Tibial artery (tissue), 4 donors: ENCODE results near the gene MINDY4.

Experiments used
- DNase-seq, 2 donors: peaks; one replicate each; pipeline ENCODE4 v3.0.0-alpha.2; 2019
- H3K27ac ChIP-seq, 2 donors: fragments of 200-600 bp; sonication (generic) in 1 of 2; 1 replicate in 1 of 2; 2 replicates in 1 of 2; pipeline ENCODE4 v1.5.1; 2018 to 2019; ENCODE audit warnings: mild to moderate bottlenecking in 1 of 2
- H3K27me3 ChIP-seq, 2 donors: fragments of 200-600 bp; sonication (generic) in 1 of 2; one replicate each; pipeline versions ENCODE4 v1.5.1 to v1.6.0; 2016 to 2019
- H3K36me3 ChIP-seq, 3 donors: fragments of 200-600 bp; sonication (generic) in 2 of 3; one replicate each; pipeline ENCODE4 v1.5.1; 2016 to 2019; ENCODE audit warnings: mild to moderate bottlenecking in 2 of 3
- H3K4me1 ChIP-seq, 4 donors: fragments of 200-600 bp; sonication (generic) in 2 of 4; 1 replicate in 3 of 4; 2 replicates in 1 of 4; pipeline ENCODE4 v1.5.1; 2016 to 2019
- H3K4me3 ChIP-seq, 2 donors: fragments of 200-600 bp; sonication (generic) in 1 of 2; 1 replicate in 1 of 2; 2 replicates in 1 of 2; pipeline ENCODE4 v1.5.1; 2018 to 2019; ENCODE audit warnings: mild to moderate bottlenecking in 2 of 2
- H3K9me3 ChIP-seq, 3 donors: fragments of 200-600 bp; sonication (generic) in 1 of 3; one replicate each; pipeline ENCODE4 v1.5.1; 2016 to 2019
- CTCF ChIP-seq, 2 experiments: fragments of 200-600 bp in 1 of 2; fragments of 450-650 bp in 1 of 2; IDR thresholded peaks; one replicate each; pipeline ENCODE4 v1.5.1; 2017 to 2019; ENCODE audit warnings: antibody characterized with exemption in 2 of 2, mild to moderate bottlenecking in 1 of 2, moderate library complexity in 1 of 2
- intact Hi-C: fragments of 100-400 bp; cut with DNase I; formaldehyde crosslinking; loops from one replicate; pipeline ENCODE4 v1.15.0; 2023; ENCODE audit warnings: low total_unique reads

The MINDY4 gene

DNA sequence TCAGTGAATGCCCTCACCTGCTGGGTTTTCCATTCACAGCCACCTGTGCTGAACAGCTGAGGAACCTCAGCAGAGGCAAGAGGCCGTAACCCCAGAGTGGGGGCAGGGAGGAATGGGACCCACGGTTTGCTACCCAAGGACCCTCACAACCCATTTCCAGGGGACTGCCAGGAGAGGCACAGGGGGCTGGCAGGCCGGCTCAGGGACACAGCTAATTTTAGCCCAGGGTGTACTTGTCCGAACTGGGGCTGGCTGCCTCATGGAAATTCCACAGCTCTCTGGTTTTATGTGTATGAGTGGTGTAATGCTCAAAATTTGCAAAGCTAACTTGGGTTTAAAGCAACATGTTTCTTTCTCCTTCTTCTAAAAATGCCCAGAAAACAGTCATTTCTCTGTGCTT, 42.2 kb downstream of the MINDY4 start:
- TF ChIP-seq CTCF (IDR thresholded peaks at IDR 0.05): no peak
- Histone ChIP-seq H3K4me1 (peaks cover 6 to 73% (median 55%) of the 10 kb centered on the region in 4 donors), H3K4me3 (no peak overlapping the region), H3K36me3 (no peaks in the 10 kb centered on the region), H3K27ac (peak overlapping the region; percentile 83), H3K27me3 (no peaks in the 10 kb centered on the region), H3K9me3 (no peaks in the 10 kb centered on the region)
- intact Hi-C loops: loop anchor here (2.0 kb wide), 1 partner anchor 103 kb away; no protein-coding TSS in a partner anchor
- DNase-seq: peak; percentile 73 to 89

DNA sequence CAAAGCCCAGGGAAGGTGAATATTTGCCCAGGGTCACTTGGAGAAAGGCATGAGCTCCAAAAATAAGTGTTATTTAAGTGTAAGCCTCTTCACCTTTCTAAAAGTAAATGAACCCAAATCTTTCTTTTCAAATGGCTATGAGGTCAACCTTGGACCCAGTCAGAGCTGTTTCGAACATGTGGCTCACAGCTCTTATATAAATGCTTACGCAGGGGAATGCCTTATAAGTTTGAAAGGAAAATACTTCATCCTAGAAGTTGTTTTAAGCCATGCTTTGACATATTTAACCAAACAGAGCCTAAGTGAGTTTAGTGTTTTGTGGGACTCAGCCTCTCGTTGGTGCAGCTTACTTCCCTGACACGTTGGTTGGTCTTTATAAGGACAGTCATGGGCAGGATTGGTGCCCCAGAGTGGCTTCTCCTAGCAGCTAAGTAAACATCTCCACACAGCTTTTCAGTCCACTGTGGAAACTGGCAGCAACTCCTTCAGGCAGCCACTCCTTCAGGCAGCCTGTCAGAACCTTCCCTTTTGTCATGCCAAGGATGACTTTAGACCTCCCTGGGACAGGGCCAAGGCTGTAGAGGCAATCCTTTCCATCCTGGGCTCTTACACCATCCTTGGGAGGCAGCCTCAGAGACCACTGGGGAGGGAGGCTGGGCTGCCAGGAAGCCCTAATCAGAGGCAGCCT, 43.6 kb downstream of the MINDY4 start:
- H3K36me3 ChIP-seq: no peaks in the 10 kb centered on the region
- no peaks in the 10 kb centered on the region for H3K27me3 ChIP-seq
- intact Hi-C loops: no loop called here
- peaks cover 6 to 81% (median 55%) of the 10 kb centered on the region in 4 donors for H3K4me1 ChIP-seq
- peak overlapping the region; percentile 83 for H3K27ac ChIP-seq
- no peak overlapping the region for H3K4me3 ChIP-seq
- DNase-seq: peak; percentile 75 to 90
- no peak for TF ChIP-seq CTCF (IDR thresholded peaks at IDR 0.05)
- no peaks in the 10 kb centered on the region for H3K9me3 ChIP-seq

GRCh38 chr7:30815388-30815854, 44.2 kb downstream of the MINDY4 start:
- Histone ChIP-seq H3K4me1 (peaks cover 6 to 81% (median 55%) of the 10 kb centered on the region in 4 donors), H3K36me3 (no peaks in the 10 kb centered on the region), H3K4me3 (no peak overlapping the region), H3K27me3 (no peaks in the 10 kb centered on the region), H3K27ac (peak overlapping the region; percentile 83), H3K9me3 (no peaks in the 10 kb centered on the region)
- TF ChIP-seq CTCF (IDR thresholded peaks at IDR 0.05): no peak
- intact Hi-C loops: no loop called here
- peak in 1 of 2 donors; percentile 63 for DNase-seq

GRCh38 chr7:30815951-30816644, 44.9 kb downstream of the MINDY4 start:
- peaks cover 6 to 87% (median 55%) of the 10 kb centered on the region in 4 donors for H3K4me1 ChIP-seq
- intact Hi-C loops: no loop called here
- H3K27ac ChIP-seq: peak overlapping the region; percentile 83

More at GRCh38 chr7:30815951-30816644, 44.9 kb downstream of the MINDY4 start:
- peak; percentile 60 to 69 for DNase-seq
- no peak overlapping the region for H3K4me3 ChIP-seq
- no peaks in the 10 kb centered on the region for H3K9me3 ChIP-seq
- TF ChIP-seq CTCF (IDR thresholded peaks at IDR 0.05): no peak
- no peaks in the 10 kb centered on the region for H3K36me3 ChIP-seq
- H3K27me3 ChIP-seq: no peaks in the 10 kb centered on the region
